Stimulated activated naive B cell treated with anti-CD40 and anti-IgM and Interleukin-4, amounts not matched to agents 10 μg/mL and 1 μg/mL and 100 μg/mL, for 72 hours (primary cell): Measurements from ENCODE around the gene CTH.

Experiments used
- ATAC-seq, 2 donors: fragments of 150-1000 bp; cut with Tn5 transposase; replicated peaks; 2 replicates each; pipeline ENCODE4 v1.10.0; 2021; ENCODE audit warnings: moderate library complexity in 1 of 2
- DNase-seq: peaks from one replicate; pipeline ENCODE4 v3.0.0; 2021
- H3K27ac Mint-ChIP-seq: one replicate; pipeline ENCODE4 v1.8.0; 2022; ENCODE audit warnings: mild to moderate bottlenecking, mixed read lengths
- H3K27me3 Mint-ChIP-seq, 2 donors: one replicate each; pipeline ENCODE4 v1.8.0; 2022; ENCODE audit warnings: mixed read lengths in 2 of 2
- H3K36me3 Mint-ChIP-seq, 2 donors: one replicate each; pipeline ENCODE4 v1.8.0; 2022; ENCODE audit warnings: mixed read lengths in 2 of 2, mild to moderate bottlenecking in 1 of 2
- H3K4me1 Mint-ChIP-seq, 2 donors: one replicate each; pipeline ENCODE4 v1.8.0; 2022; ENCODE audit warnings: mixed read lengths in 2 of 2, mild to moderate bottlenecking in 1 of 2
- H3K4me3 Mint-ChIP-seq, 2 donors: one replicate each; pipeline ENCODE4 v1.8.0; 2022; ENCODE audit warnings: mild to moderate bottlenecking in 2 of 2, mixed read lengths in 2 of 2, moderate library complexity in 1 of 2
- H3K9me3 Mint-ChIP-seq, 2 donors: one replicate each; pipeline ENCODE4 v1.8.0; 2022; ENCODE audit warnings: mixed read lengths in 2 of 2, mild to moderate bottlenecking in 1 of 2

CTH gene

DNA sequence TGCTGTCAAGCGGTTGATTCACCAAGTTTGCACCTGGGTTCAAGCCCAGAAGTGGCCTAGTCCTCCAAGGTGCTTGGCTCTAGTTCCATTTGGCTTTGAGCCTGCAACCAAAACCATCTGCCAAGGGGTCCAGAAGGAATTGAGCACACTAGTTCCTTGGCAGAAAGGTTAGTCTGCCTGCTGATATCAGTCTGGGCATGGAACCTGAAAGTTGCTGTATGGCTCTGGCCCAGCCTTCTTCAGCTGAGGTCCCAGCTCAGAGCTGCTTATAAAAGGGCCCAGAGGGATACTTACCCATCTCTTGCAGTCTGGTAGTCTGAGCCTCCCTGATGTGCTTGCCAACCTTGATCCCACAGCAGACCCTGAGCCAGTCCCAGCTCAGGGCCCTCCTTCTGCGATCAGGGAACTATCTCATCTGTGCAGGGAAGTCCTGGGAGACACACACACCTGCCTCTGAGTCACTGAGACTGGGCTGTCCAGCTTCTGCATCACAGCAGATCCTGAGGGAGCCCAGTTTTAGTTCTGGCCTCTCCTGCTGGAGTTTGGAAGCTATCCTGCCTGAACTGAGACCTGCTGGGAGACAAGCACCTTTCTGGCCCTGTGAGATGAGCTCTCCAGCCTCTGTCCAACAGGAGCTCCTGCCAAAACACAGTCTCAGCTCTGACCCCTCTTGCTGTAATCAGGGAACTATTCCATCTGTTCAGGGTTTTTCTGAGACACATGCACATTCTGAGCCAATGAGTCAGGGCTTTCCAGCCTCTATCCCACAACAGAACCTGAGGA lies 75.8 kb downstream of the CTH start:
- H3K9me3 Mint-ChIP-seq, result peaks cover 0 to 4% of the 10 kb centered on the region in 2 donors
- no peaks in the 10 kb centered on the region for H3K36me3 Mint-ChIP-seq
- H3K4me1 Mint-ChIP-seq, result peaks cover 0 to under 1% of the 10 kb centered on the region in 2 donors
- DNase-seq (no peak), ATAC-seq (no peak)
- no peak overlapping the region for H3K4me3 Mint-ChIP-seq
- peaks cover 7 to 9% of the 10 kb centered on the region in 2 donors for H3K27me3 Mint-ChIP-seq
- H3K27ac Mint-ChIP-seq, result no peak overlapping the region

DNA sequence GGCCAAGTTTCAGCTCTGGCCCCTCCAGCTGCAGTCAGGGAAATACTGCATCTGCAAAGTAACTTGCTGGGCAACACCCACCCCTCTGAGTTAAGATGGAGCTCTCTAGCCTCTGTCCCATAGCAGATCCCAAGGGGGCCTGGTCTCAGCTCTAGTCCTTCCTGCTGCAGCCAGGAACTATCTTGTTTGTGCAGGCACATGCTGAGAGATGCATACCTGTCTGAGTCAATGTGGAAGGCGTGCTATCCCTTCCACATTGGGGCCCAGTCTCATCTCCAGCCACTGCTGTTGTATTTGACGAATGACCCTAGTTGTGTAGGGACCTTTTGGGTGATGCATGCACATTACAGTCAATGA lies 76.4 kb downstream of the CTH start:
- no peak for DNase-seq
- peaks cover 0 to 4% of the 10 kb centered on the region in 2 donors for H3K9me3 Mint-ChIP-seq
- no peak overlapping the region for H3K27ac Mint-ChIP-seq
- no peaks in the 10 kb centered on the region for H3K4me1 Mint-ChIP-seq
- H3K4me3 Mint-ChIP-seq, result no peak overlapping the region
- peaks cover 4 to 9% of the 10 kb centered on the region in 2 donors for H3K27me3 Mint-ChIP-seq
- no peaks in the 10 kb centered on the region for H3K36me3 Mint-ChIP-seq
- ATAC-seq, result peak in 1 of 2 donors; percentile 16

DNA sequence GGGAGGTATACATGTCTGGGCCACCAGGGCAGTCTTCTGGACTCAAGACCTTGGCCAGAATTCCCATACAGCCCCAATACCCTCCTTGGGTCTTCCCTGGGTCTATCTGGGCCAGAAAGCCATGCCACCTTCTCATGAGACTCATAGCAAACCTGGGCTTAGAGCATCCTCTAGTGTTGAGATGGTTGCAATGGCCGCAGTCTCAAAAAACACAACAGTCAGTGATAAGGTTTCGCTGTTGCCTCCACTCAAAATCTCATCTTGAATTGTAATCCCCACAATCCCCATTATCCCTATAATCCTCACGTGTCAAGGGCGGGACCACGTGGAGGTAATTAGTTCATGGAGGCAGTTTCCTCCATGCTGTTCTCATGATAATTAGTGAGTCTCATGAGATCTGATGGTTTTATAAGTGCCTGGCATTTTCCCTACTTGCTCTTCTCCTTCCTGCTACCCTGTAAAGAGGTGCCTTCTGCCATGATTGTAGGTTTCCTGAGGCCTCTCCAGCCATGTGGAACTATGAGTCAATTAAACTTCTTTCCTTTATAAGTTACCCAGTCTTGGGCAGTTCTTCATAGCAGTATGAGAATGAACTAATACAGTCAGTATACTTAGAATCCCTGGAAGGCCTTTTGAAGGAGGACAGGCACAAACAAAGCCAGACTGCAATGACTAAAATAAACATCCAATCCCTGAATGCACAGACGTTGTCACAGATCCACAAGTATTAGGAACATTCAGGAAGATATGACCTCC lies 77.0 kb downstream of the CTH start:
- Mint-ChIP-seq H3K27ac (no peak overlapping the region), H3K4me3 (no peak overlapping the region), H3K36me3 (no peaks in the 10 kb centered on the region), H3K9me3 (peaks cover 0 to 4% of the 10 kb centered on the region in 2 donors), H3K27me3 (peaks cover 4 to 9% of the 10 kb centered on the region in 2 donors), H3K4me1 (no peaks in the 10 kb centered on the region)
- DNase-seq, result no peak
- ATAC-seq, result peak; percentile 47 to 63
